ENCODE results near the gene PLEKHA8.
"Not testable (repeated sequence)": the region's sequence is repeated elsewhere in the genome, so short reads cannot be mapped to it uniquely, and the experiment has no call there.

The PLEKHA8 gene

GRCh38 chr7:30068117-30068516 is 39.9 kb downstream of the PLEKHA8 start:
- DNase-seq, result no peak

GRCh38 chr7:30069096-30069867 is 41.1 kb downstream of the PLEKHA8 start:
- DNase-seq, result no peak

DNA sequence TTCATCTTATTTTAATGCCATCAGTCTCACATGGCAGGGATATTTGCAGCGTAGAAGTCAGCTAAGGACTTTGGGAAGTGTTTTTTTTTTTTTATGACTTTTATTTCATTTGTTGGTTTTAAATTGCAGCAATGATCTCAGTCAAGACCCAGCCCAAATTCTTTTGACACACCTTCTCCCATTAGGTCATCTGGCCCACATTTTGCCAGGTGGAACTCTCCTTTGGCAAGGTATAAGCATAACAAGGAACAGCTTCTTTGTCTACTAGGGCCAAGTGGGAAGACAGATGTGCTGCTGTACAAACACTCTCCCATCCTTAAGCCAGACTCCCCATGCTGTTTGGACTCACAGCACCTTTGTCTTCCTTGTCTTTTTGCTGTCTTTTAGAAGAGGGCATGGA is 41.8 kb downstream of the PLEKHA8 start:
- DNase-seq, result no peak

GRCh38 chr7:30072735-30073134 is 44.5 kb downstream of the PLEKHA8 start:
- DNase-seq, result no peak

DNA sequence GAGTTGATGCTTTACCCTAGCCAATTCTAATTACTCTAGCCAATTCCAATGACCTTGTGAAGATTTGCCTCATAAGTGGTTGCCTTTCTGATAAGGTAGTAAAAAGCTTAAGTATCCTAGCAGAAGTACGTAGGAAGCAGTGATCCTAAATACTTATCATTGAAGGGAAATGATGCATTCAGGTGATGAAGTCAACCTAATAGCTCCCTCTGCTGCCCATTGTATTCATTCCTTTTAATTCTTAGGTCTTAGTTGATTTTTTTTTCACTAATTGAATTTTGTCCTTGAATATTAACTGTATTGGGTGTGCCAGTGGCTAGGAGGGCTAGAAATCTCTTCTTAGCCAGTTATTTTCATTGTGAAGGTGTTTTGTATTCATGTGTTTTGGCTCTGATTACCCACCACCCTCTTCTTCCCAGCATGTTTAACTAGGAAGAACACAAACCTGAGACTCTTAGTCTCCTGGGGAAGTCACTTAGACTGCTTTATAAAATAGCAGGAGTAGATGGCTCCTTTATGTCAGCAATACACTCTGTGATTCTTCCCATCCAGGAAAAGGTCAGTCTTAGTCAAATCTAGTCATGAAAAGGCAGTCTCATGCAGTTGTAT is 46.3 kb downstream of the PLEKHA8 start:
- DNase-seq, result no peak

GRCh38 chr7:30076411-30076810 is 48.2 kb downstream of the PLEKHA8 start:
- no peak for DNase-seq

- DNase-seq, result no peak
Observed at GRCh38 chr7:30078280-30078679, 50.1 kb downstream of the PLEKHA8 start.

DNA sequence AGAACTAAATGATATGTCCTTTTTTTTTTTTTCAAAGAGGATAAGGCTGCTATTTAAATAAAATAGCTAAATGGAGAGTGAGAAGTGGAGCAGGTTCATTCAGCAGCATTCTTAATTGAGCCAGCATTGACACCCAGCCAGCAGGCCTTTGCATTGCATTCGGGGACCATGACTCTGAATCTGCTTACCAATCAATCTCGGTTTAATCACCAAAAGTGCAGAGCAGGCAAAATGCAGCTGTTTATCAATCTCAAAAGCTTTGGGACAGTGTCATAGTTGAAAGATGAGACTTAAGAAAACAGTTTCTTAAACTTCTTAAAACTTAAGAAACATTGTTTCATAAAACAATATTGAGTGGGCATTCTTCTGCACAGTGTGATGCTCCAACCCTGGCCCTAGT is 51.7 kb downstream of the PLEKHA8 start:
- DNase-seq, result no peak

DNA sequence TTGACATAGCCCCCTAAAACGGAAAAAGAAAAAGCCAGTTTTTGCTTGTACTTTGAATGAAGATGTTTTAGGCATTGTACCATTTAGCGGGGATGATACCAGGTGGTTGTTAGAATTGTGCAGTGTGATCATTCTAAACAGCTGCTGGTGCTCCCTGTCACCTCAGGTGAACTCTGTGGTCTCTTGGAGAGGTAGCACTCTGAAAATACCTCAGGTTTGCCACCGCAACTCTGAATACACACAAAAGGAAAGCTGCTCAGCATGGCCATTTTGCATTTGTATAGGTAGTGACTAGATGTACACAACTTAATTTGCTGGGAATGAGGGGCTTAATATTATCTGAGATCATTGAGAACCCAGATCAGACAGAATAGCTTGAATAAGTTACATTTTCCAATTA is 52.6 kb downstream of the PLEKHA8 start:
- no peak for DNase-seq

- DNase-seq, result no peak
Observed at GRCh38 chr7:30082686-30083085, 54.5 kb downstream of the PLEKHA8 start.

DNA sequence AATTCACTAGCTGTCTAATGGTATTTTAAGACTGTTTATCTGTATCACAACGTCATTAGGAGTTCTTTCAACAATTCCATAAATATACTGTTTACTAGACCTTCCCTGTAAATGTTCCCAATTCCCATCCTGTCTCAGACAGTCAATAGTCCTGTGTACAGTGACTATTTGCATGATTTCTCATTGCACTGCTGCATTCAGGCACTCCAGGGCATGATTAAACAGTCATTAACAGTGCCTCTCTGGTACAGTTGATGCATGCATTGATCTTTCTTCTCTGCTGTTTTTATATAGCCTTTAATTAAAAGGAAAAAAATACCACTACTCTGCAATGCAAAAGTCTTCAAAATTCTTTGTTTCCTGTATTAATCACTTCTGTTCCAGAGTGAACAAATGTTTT is 55.1 kb downstream of the PLEKHA8 start:
- DNase-seq, result no peak

DNA sequence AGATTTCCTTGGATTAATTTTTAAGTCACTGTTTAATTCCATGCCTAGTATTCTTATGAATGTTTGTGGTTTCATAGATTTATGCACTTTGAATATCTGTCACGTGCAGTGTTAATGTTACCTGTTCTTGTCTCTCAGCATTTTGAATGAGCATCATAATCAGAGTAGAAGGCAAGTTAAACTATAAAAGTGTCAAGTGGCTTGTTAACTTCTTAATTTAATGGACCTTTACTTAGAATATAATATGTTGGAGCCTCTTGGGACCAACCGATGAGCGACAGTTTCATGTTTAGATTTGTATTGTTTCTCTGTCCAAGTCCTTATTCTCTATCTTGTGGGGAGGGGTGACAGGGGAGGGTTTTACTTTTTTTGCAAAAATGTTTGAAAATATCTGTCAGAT is 56.0 kb downstream of the PLEKHA8 start:
- no peak for DNase-seq

DNA sequence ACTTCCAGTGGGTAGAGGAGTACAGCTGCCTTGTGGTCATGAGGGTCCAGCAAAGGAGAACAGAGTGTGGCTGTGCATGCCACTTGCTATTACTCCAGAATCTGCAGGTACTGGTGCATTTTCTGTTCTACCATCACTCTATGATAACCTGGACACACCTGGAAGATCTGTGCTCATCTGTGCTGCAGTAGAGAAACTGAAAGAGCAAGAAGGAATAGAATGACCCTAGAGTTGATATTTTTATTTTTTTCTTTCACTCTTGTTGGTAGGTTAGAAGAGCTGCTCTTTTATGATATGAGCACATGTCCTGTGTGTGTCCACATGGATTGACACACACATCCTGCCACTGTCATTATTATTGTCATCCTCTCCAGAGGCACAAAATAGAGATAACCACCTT is 58.3 kb downstream of the PLEKHA8 start:
- DNase-seq, result no peak

DNA sequence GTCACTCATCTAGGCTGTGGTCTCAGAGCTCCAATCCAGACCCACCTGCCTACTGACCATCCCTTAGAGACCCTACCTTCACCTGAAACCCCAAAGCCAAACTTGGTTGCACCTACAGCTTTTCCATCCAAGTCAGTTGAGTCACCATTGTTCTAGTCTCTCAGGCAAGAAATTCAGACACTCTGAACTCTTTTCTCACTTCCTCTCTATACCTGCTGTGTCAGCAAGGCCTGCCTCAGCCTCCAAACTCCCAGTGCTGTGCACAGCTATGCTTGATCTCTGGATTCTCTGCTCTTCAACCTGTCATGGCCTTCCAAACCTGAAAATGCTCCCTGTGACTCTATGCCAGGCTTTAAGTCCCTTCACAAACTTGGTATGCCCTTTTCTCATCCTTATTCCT is 59.2 kb downstream of the PLEKHA8 start:
- no peak for DNase-seq

- no peak for DNase-seq
Observed at GRCh38 chr7:30088362-30088761, 60.1 kb downstream of the PLEKHA8 start.

GRCh38 chr7:30090111-30090510 is 61.9 kb downstream of the PLEKHA8 start:
- DNase-seq, result no peak

DNA sequence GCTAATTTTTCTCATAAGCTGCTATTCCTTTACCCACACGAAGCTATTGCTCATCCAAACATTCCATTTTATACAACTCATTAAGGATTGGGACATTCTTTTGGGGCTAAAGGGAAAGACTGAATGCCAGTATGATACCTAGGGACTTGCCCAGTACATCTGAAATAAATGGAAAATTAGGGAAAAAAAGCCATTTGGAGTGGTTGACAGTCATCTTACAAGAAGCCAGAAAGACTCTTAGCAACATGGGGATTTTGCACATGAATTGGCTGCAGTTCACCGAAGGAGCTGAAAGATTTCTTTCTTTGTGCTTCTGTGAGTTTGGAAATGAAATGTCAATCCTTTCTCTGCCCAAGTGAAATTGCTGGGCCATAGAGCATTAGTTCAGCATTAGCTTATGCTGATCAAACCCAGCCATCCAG is 63.3 kb downstream of the PLEKHA8 start:
- DNase-seq, result no peak

DNA sequence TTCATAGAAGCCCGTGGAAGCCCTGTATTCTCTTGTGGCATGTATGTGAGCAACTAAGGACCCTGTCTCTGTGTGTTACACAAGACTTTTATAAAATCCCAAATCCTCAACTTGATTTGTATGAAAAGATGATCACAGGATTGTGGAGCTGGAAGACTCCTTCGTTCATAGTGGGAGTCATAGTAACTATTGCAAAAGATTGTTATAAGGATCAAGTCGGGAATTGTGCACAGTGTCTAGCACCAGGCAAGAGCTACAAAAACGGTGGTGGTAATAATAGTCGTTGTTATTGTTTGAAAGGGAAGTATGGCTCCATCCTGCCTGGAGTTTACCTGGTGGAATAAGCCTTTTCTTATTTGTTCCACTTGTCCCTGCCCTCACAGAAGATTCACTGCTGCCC is 63.8 kb downstream of the PLEKHA8 start:
- no peak for DNase-seq

DNA sequence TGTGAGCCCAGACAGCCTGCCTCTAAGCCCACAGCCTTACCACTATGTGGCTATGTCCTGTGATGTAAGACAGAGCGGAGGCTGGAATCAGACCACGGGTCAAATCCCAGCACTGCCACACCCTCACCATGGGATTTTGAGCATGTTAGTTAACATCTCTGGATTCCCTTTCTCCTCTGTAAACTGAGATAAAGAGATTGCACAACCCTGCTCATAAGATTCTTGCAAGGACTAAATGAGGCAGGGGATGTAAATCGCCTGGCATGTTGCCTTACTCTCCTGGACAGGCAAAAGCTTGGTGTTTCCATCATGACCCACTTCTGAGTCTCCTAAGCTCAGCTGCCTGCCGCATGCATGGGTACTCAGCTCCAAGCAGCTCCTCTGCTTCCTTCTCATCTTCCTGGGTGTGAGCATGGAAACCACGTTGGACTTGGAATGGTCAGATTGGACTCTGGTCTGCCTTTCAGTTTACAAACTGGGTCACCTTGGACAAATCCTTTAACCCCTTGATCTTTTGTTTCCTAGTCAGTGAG is 65.3 kb downstream of the PLEKHA8 start:
- no peak for DNase-seq

- DNase-seq, result not testable (repeated sequence)
Observed at GRCh38 chr7:30098599-30098998, 70.4 kb downstream of the PLEKHA8 start.

- no peak for DNase-seq
Observed at GRCh38 chr7:30102281-30102680, 74.1 kb downstream of the PLEKHA8 start.

- DNase-seq, result no peak
Observed at GRCh38 chr7:30104157-30104556, 75.9 kb downstream of the PLEKHA8 start.

- DNase-seq, result no peak
Observed at GRCh38 chr7:30112103-30112713, 84.0 kb downstream of the PLEKHA8 start.

GRCh38 chr7:30113144-30113543 is 84.9 kb downstream of the PLEKHA8 start:
- DNase-seq, result no peak
